Spleen (tissue), 7 donors: Measurements from ENCODE around the gene DPEP2NB.

Source experiments
- CTCF ChIP-seq, 11 experiments: fragments of 200-600 bp in 7 of 11; fragments of 450-650 bp in 4 of 11; sonication (generic) in 4 of 11; IDR thresholded peaks in 8 of 11; conservative IDR thresholded peaks in 3 of 11; 1 replicate in 7 of 11; 2 replicates in 4 of 11; pipeline versions ENCODE4 v1.4.0 to v1.8.0; 2016 to 2021; ENCODE audit warnings: antibody characterized with exemption in 11 of 11, inconsistent platforms in 4 of 11, mild to moderate bottlenecking in 1 of 11
- POLR2A ChIP-seq, 3 donors: fragments of 450-650 bp; IDR thresholded peaks; one replicate each; pipeline ENCODE4 v1.5.1; 2017; ENCODE audit warnings: antibody characterized with exemption in 3 of 3, mild to moderate bottlenecking in 1 of 3
- donor health status: DM: no; HTN: no; CAD: no; lungs with moderate emphysema.
- donor health status: DM: no; HTN: no; CAD: no.
- donor health status: DM: no; HTN: no; CAD: no.

- no peak for TF ChIP-seq CTCF (IDR thresholded peaks at IDR 0.05 in 8 of 11, conservative IDR thresholded peaks at IDR 0.05 in 3 of 11)
- TF ChIP-seq POLR2A (IDR thresholded peaks at IDR 0.05), result no peak
Observed at GRCh38 chr16:68009157-68009735, 6.5 kb downstream of the DPEP2NB start.
